Measurements from ENCODE around the gene PXDC1. TPM values are rescaled to one million over a fixed set of nuclear protein-coding genes. Genes with fewer than 3 reads are reported as not detected.
"Not testable (repeated sequence)": the region's sequence is repeated elsewhere in the genome, so short reads cannot be mapped to it uniquely, and the experiment has no call there.

Gene PXDC1
- total RNA-seq, 1 experiment from 2014 or later, result 36.2 TPM

DNA sequence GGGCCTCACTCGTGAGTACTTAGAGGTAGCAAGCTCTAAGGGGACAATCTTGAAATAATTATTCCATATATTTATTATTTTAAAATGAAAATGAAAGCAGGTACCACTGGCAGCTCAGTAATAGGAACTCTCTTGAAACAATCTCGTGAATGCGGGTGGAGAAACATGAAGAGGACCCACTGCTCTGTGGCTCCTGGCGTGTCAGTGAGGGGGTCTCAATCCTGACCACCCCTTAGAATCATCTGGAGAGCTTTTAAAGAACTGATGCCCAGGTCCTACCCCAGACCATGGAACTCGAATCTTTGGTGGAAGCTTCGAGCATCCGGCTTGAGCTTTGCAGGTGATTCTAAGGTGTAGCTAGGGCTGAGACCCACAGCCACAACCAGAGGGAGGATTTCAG, 23.9 kb upstream of the PXDC1 start:
- DNase-seq (ENCODE audit: low read depth, low spot score) (no peak), ATAC-seq (no peak)
- no peak for TF ChIP-seq SIN3A (IDR thresholded peaks at IDR 0.05; ENCODE audit: borderline replicate concordance, insufficient read depth, low read depth, low read length)
- no peak for TF ChIP-seq TCF7L2 (IDR thresholded peaks at IDR 0.05; ENCODE audit: low read depth, low read length)
- no peak for TF ChIP-seq POLR2AphosphoS5 (IDR thresholded peaks at IDR 0.05; ENCODE audit: low read depth, low read length)
- TF ChIP-seq, protein P1, sequence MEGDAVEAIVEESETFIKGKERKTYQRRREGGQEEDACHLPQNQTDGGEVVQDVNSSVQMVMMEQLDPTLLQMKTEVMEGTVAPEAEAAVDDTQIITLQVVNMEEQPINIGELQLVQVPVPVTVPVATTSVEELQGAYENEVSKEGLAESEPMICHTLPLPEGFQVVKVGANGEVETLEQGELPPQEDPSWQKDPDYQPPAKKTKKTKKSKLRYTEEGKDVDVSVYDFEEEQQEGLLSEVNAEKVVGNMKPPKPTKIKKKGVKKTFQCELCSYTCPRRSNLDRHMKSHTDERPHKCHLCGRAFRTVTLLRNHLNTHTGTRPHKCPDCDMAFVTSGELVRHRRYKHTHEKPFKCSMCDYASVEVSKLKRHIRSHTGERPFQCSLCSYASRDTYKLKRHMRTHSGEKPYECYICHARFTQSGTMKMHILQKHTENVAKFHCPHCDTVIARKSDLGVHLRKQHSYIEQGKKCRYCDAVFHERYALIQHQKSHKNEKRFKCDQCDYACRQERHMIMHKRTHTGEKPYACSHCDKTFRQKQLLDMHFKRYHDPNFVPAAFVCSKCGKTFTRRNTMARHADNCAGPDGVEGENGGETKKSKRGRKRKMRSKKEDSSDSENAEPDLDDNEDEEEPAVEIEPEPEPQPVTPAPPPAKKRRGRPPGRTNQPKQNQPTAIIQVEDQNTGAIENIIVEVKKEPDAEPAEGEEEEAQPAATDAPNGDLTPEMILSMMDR (IDR thresholded peaks at IDR 0.05), result no peak
- TF ChIP-seq, protein P2, sequence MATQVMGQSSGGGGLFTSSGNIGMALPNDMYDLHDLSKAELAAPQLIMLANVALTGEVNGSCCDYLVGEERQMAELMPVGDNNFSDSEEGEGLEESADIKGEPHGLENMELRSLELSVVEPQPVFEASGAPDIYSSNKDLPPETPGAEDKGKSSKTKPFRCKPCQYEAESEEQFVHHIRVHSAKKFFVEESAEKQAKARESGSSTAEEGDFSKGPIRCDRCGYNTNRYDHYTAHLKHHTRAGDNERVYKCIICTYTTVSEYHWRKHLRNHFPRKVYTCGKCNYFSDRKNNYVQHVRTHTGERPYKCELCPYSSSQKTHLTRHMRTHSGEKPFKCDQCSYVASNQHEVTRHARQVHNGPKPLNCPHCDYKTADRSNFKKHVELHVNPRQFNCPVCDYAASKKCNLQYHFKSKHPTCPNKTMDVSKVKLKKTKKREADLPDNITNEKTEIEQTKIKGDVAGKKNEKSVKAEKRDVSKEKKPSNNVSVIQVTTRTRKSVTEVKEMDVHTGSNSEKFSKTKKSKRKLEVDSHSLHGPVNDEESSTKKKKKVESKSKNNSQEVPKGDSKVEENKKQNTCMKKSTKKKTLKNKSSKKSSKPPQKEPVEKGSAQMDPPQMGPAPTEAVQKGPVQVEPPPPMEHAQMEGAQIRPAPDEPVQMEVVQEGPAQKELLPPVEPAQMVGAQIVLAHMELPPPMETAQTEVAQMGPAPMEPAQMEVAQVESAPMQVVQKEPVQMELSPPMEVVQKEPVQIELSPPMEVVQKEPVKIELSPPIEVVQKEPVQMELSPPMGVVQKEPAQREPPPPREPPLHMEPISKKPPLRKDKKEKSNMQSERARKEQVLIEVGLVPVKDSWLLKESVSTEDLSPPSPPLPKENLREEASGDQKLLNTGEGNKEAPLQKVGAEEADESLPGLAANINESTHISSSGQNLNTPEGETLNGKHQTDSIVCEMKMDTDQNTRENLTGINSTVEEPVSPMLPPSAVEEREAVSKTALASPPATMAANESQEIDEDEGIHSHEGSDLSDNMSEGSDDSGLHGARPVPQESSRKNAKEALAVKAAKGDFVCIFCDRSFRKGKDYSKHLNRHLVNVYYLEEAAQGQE (IDR thresholded peaks at IDR 0.05; ENCODE audit: insufficient read depth in 1 of 2, low read depth in 2 of 2, low read length in 1 of 2), result no peak
- Histone ChIP-seq H3K36me3 (ENCODE audit: control insufficient read depth, insufficient read depth, low read length) (no peaks in the 10 kb centered on the region), H3K27ac (ENCODE audit: low read length) (no peak overlapping the region), H3K27me3 (ENCODE audit: control insufficient read depth, insufficient read depth, low read length) (no peaks in the 10 kb centered on the region), H3K9me3 (ENCODE audit: control insufficient read depth, insufficient read depth, low read depth, low read length) (no peaks in the 10 kb centered on the region), H3K4me1 (ENCODE audit: control insufficient read depth, insufficient read depth, low read length) (no peaks in the 10 kb centered on the region), H3K4me3 (ENCODE audit: low read depth in 2 of 2, low read length in 2 of 2) (no peak overlapping the region)
- ChIA-PET CTCF (no interaction called here), POLR2A (interaction anchor here (0.6 kb wide), 1 partner anchor 19 kb away, joined by 6 read pairs; no protein-coding TSS in a partner anchor)
- in situ Hi-C loops (cut with HindIII; ENCODE audit: low pct_unique_long_range_greater_than_20kb, low sequenced_read_pairs) (no loop called here), intact Hi-C loops (cut with micrococcal nuclease; ENCODE audit: unreplicated experiment) (no loop called here)
- no TSS peak for BruUV-seq (replicated peaks)

DNA sequence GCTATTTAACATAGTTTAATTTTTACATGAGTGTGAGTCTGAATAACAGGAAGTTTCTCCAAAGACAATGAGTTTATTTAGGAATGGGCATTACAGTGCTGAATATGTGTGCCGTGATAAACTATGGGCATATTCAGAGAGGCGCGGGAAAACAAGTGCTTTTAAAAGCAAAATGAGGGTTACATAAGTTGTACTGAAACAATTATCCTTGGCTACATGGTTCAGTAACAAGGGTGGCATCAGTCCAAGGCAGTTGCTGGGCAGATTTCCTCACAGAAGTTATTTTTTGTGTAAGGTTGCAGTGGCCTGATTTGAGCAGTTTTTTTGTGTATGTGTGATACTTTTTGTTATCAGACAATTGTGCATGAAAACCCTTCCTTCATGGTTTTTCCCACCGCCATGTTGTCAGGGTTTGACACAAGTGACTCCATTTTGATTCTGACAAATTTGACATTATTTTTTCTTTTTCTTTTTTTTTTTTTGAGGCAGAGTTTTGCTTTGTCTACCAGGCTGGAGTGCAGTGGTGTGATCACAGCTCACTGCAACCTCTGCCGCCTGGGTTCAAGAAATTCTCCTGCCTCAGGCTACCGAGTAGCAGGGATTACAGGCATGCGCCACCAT, 22.3 kb upstream of the PXDC1 start:
- no peak overlapping the region for H3K27ac ChIP-seq (ENCODE audit: low read length)
- H3K36me3 ChIP-seq (ENCODE audit: control insufficient read depth, insufficient read depth, low read length), result no peaks in the 10 kb centered on the region
- DNase-seq (ENCODE audit: low read depth, low spot score) (no peak), ATAC-seq (no peak)
- intact Hi-C loops (cut with micrococcal nuclease; ENCODE audit: unreplicated experiment), result no loop called here
- no TSS peak for BruUV-seq (replicated peaks)
- H3K4me3 ChIP-seq (ENCODE audit: low read depth in 2 of 2, low read length in 2 of 2), result no peak overlapping the region
- no peaks in the 10 kb centered on the region for H3K4me1 ChIP-seq (ENCODE audit: control insufficient read depth, insufficient read depth, low read length)
- in situ Hi-C loops (cut with HindIII; ENCODE audit: low pct_unique_long_range_greater_than_20kb, low sequenced_read_pairs), result no loop called here
- H3K9me3 ChIP-seq (ENCODE audit: control insufficient read depth, insufficient read depth, low read depth, low read length), result no peaks in the 10 kb centered on the region
- no peak for TF ChIP-seq SIN3A (IDR thresholded peaks at IDR 0.05; ENCODE audit: borderline replicate concordance, insufficient read depth, low read depth, low read length)
- TF ChIP-seq POLR2AphosphoS5 (IDR thresholded peaks at IDR 0.05; ENCODE audit: low read depth, low read length), result no peak
- TF ChIP-seq TCF7L2 (IDR thresholded peaks at IDR 0.05; ENCODE audit: low read depth, low read length), result no peak
- TF ChIP-seq, protein P1 (IDR thresholded peaks at IDR 0.05), result no peak
- TF ChIP-seq, protein P2 (IDR thresholded peaks at IDR 0.05; ENCODE audit: insufficient read depth in 1 of 2, low read depth in 2 of 2, low read length in 1 of 2), result no peak
- ChIA-PET CTCF (no interaction called here), POLR2A (no interaction called here)
- no peaks in the 10 kb centered on the region for H3K27me3 ChIP-seq (ENCODE audit: control insufficient read depth, insufficient read depth, low read length)

GRCh38 chr6:3772127-3772999, 20.9 kb upstream of the PXDC1 start:
- DNase-seq (ENCODE audit: low read depth, low spot score); in situ Hi-C loops (cut with HindIII; ENCODE audit: low pct_unique_long_range_greater_than_20kb, low sequenced_read_pairs); H3K36me3 ChIP-seq (ENCODE audit: control insufficient read depth, insufficient read depth, low read length); H3K9me3 ChIP-seq (ENCODE audit: control insufficient read depth, insufficient read depth, low read depth, low read length); H3K27me3 ChIP-seq (ENCODE audit: control insufficient read depth, insufficient read depth, low read length); BruUV-seq (replicated peaks); H3K4me3 ChIP-seq (ENCODE audit: low read depth in 2 of 2, low read length in 2 of 2); POLR2A ChIA-PET; ATAC-seq; H3K4me1 ChIP-seq (ENCODE audit: control insufficient read depth, insufficient read depth, low read length); H3K27ac ChIP-seq (ENCODE audit: low read length); intact Hi-C loops (cut with micrococcal nuclease; ENCODE audit: unreplicated experiment); CTCF ChIA-PET: not testable (repeated sequence)

Data from Panc1 (cell line).